Neural crest cell (in vitro differentiated cells): ENCODE measurements around the gene PCDH9. TPM values are rescaled to one million over a fixed set of nuclear protein-coding genes. Genes with fewer than 3 reads are reported as not detected.

Source experiments
- DNase-seq: peaks from one replicate; pipeline ENCODE4 v3.0.0; 2021; ENCODE audit warnings: low read depth, mixed read lengths, low spot score
- H3K27ac Mint-ChIP-seq: one replicate; pipeline ENCODE4 v1.8.0; 2021; ENCODE audit warnings: mild to moderate bottlenecking, mixed read lengths; ENCODE audit not compliant: unreplicated experiment
- H3K27me3 Mint-ChIP-seq: 2 replicates; pipeline ENCODE4 v1.8.0; 2021; ENCODE audit warnings: low read depth, mild to moderate bottlenecking, mixed read lengths
- H3K36me3 Mint-ChIP-seq: 2 replicates; pipeline ENCODE4 v1.8.0; 2021; ENCODE audit warnings: low read depth, mild to moderate bottlenecking, mixed read lengths
- H3K4me1 Mint-ChIP-seq: 2 replicates; pipeline ENCODE4 v1.8.0; 2021; ENCODE audit warnings: mixed read lengths
- H3K4me3 Mint-ChIP-seq: one replicate; pipeline ENCODE4 v1.8.0; 2021; ENCODE audit warnings: mild to moderate bottlenecking, mixed read lengths
- H3K9me3 Mint-ChIP-seq: 2 replicates; pipeline ENCODE4 v1.8.0; 2021; ENCODE audit warnings: mixed read lengths
- CTCF ChIP-seq: fragments of 200-600 bp; sonication (generic); conservative IDR thresholded peaks from 2 replicates; pipeline ENCODE4 v1.5.0; 2021; ENCODE audit warnings: antibody characterized with exemption, mild to moderate bottlenecking
- total RNA-seq: library from RNA; stranded (reverse); gene quantifications from 2 replicates; pipeline ENCODE4 v1.2.1, GENCODE V29; 2021

PCDH9 gene
- total RNA-seq, 1 donor from 2014 or later = 6.3 TPM

- no peak for DNase-seq
- Mint-ChIP-seq H3K27ac (no peak overlapping the region), H3K4me1 (peaks cover 11% of the 10 kb centered on the region), H3K36me3 (no peaks in the 10 kb centered on the region), H3K4me3 (no peak overlapping the region), H3K9me3 (no peaks in the 10 kb centered on the region), H3K27me3 (no peaks in the 10 kb centered on the region)
- no peak for TF ChIP-seq CTCF
Measured at GRCh38 chr13:66640231-66640630, 589.9 kb downstream of the PCDH9 start.

GRCh38 chr13:66639044-66639443 is 591.1 kb downstream of the PCDH9 start:
- Mint-ChIP-seq H3K27ac (no peak overlapping the region), H3K27me3 (no peaks in the 10 kb centered on the region), H3K4me1 (peaks cover 11% of the 10 kb centered on the region), H3K4me3 (no peak overlapping the region), H3K36me3 (no peaks in the 10 kb centered on the region), H3K9me3 (no peaks in the 10 kb centered on the region)
- no peak for TF ChIP-seq CTCF
- no peak for DNase-seq

- Mint-ChIP-seq H3K27ac (no peak overlapping the region), H3K27me3 (no peaks in the 10 kb centered on the region), H3K4me3 (no peak overlapping the region), H3K4me1 (peaks cover 11% of the 10 kb centered on the region), H3K9me3 (no peaks in the 10 kb centered on the region), H3K36me3 (no peaks in the 10 kb centered on the region)
- no peak for DNase-seq
- no peak for TF ChIP-seq CTCF
Measured at GRCh38 chr13:66635526-66635925, 594.6 kb downstream of the PCDH9 start.

- peaks cover 8% of the 10 kb centered on the region for H3K4me1 Mint-ChIP-seq
- no peak for TF ChIP-seq CTCF
- H3K27ac Mint-ChIP-seq = no peak overlapping the region
- no peaks in the 10 kb centered on the region for H3K9me3 Mint-ChIP-seq
- H3K27me3 Mint-ChIP-seq = no peaks in the 10 kb centered on the region
- peaks cover 4% of the 10 kb centered on the region for H3K36me3 Mint-ChIP-seq
- DNase-seq = no peak
- no peak overlapping the region for H3K4me3 Mint-ChIP-seq
Measured at GRCh38 chr13:66634384-66634783, 595.8 kb downstream of the PCDH9 start.

GRCh38 chr13:66627512-66627911 is 602.6 kb downstream of the PCDH9 start:
- no peak overlapping the region for H3K27ac Mint-ChIP-seq
- no peak for TF ChIP-seq CTCF
- H3K36me3 Mint-ChIP-seq = peaks cover 4% of the 10 kb centered on the region
- H3K4me3 Mint-ChIP-seq = no peak overlapping the region
- H3K4me1 Mint-ChIP-seq = no peaks in the 10 kb centered on the region
- H3K27me3 Mint-ChIP-seq = no peaks in the 10 kb centered on the region
- no peaks in the 10 kb centered on the region for H3K9me3 Mint-ChIP-seq
- no peak for DNase-seq

GRCh38 chr13:66624302-66624701 is 605.8 kb downstream of the PCDH9 start:
- no peak overlapping the region for H3K27ac Mint-ChIP-seq
- no peak for DNase-seq
- no peaks in the 10 kb centered on the region for H3K36me3 Mint-ChIP-seq
- TF ChIP-seq CTCF = no peak
- peaks cover 4% of the 10 kb centered on the region for H3K9me3 Mint-ChIP-seq
- no peaks in the 10 kb centered on the region for H3K27me3 Mint-ChIP-seq
- H3K4me1 Mint-ChIP-seq = no peaks in the 10 kb centered on the region
- H3K4me3 Mint-ChIP-seq = no peak overlapping the region
